T follicular helper cell (primary cell): ENCODE data around the gene HAND2.

Experiments
- DNase-seq: peaks from one replicate; pipeline ENCODE4 v3.0.0-alpha.2; 2020; ENCODE audit warnings: low read depth

Gene HAND2

DNA sequence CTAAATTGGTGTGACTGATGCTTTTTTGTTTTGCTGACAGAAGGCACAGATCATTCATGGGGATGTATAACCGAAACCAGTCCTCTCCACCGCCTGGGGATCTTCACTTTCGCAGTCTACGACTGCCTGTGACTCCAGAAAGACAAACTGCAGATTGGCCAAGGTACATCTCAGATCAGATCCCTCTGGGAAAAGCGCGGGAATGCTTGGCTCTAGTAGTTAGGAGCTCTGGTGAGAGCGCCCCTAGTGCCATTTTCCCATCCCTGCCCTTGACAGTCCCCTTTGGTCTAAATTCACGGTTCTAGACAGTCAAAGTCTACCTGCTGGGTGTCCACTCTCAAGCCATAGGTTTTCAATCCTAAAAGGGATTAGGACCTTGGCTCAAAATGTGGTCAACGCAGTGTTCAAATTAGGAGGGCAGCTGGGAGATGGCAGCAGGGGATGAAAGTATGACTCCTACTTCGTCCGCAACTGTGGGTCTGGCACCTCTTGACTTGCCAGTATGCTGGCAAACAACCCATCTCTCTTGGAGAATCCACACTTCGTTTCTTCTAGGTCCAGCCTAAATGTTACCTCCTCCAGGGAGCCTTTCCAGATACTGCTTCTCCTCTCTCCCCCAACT, 6.9 kb upstream of the HAND2 start:
- DNase-seq = no peak

DNA sequence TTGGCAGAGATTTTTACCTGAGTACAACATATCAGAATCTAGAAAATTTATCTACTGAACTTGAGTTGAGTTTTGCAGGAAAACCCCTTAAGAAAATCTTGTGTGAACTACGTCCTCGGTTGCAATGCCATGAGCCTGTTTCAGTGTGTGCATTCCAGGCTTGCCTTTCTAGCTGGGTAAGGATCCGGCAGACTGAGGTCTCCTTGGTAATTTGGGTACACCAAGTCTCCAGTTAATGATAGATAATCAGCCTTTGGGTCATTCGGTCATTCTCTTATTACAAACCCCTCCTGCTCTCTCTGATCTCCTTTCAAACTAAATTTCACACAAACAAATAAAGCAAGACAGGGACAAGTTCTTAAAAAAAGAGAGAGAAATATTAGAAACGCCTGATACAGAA, 5.9 kb upstream of the HAND2 start:
- DNase-seq = no peak

DNA sequence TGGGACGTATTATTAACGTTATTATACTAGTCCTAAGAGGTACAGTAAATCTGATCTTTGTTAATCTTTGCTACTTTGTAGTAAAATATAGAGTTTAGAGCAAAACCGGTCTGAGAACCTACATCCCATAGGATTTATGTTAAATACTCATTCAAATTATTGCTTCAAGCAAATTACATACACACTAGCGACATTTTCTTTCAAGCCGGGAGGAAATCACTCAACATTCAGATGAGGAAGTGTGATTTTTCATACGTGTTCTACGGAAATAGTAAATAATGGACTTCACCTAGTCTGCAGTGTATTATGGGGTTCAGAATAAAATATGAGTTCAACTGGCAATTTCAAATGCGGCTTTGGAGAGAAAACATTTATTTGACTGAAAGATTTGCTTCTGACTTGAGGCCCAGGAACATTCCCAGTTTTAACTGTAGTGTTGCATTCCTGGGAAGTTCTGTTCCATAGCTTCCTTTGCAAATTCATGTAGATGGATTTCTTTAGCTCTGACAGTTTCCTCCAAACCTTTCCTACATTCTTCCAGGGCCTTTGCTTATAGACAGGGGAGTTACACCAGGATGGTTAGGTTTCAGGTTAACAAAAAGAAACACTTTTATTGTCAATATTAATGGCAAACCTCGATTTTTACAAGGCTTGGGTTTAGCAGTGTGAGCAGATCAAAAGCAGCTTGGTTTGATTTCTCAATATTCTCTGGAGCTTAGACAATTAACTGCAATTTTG, 5.3 kb upstream of the HAND2 start:
- no peak for DNase-seq

DNA sequence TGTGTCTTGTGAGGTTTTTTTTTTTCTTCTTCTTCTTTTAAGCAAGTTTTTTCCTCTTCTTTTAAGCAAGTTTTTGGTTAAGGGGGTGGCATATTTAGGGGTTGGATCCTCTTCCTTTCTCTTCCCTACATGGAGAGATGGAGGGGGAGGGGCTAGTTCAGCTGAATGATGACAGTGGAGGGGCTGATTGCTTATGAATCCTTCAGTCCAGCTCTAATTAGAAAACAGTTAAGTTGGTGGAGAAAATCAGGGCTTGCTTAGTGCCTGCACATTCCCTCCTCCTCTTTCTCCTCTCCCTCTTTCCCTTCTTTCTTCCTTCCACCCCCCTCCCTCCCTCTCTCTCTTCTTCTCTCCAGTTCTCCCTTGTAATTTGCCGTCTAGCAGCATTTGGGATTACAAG, 4.4 kb upstream of the HAND2 start:
- DNase-seq = no peak

DNA sequence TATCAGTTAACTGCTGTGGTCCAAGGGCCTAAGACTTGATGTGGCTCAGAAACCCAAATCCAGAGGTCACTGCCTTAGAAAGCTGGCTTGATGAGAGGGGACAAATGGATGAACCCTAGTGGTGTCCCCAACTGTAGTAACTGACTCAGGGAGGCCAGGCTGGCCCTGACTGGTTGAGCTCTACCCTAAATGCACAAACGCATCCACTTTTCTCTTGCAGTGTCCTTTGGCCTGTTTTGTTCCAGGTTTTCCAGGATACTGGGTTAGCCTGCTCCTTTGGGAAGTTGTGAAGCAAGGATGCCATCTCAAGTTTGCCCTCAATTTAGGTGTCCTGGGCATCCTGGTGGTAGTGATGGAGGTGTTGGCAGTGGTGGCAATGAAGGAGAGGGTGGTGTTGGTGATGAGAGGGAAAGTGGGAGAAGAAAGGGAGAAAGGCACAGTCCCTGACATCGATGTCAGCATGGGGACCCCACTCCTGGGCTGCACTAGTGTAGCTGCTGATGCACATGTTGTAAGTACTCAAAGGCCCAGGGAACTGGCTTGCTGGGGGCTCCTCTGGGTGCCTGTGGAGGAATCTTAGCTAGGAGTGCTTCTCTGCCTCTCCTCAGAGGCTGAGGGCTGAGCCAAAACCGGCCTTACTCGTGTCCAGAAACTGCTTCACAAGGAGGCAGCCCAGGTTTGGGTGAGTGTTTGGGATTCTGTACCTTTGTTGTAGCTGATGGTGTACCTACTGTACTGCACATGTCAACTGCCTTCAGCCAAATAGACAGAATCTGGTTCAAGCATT, 2.9 kb upstream of the HAND2 start:
- no peak for DNase-seq

DNA sequence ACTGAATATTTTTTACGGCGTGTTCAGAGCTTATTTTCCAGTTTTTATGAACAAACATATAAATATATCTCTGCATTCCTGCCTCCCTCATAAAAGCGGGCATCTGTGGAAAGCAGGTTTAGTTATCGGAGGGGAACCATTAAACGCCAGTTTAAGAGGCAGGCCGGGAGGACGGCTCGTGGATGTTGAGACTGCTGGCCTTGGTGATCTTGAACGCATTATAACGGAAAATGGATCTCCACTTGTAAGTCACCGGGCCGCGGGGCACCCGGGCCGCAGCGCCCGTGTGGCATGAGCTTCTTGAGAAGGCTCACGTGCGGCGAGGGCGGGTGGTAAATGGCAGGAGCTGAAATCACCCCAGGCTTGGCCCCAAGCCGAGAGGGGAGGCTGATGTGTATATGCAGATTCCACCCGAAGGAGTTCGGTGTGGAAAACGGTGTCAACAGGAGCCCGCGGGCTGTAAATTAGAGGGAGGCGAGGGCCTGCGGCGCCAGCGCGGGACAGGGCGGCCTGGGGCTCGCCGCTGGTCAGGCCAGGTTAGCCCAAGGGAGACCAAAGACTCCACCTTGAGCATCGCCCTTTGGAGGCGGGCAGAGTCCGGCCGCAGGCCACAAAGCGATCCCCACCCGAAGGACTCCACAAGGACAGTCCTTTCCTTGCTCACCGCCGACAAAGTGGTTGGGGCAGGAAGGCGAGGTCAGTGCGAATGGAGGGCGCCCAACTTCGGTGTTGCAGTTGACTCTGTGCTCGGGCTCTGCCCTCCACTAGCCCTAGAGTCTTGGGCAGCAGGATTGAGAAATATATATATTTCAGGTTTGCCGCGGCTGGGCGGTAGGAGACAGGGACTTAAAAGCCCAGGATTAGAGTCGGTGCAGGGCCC, 1.3 kb upstream of the HAND2 start:
- DNase-seq = no peak

DNA sequence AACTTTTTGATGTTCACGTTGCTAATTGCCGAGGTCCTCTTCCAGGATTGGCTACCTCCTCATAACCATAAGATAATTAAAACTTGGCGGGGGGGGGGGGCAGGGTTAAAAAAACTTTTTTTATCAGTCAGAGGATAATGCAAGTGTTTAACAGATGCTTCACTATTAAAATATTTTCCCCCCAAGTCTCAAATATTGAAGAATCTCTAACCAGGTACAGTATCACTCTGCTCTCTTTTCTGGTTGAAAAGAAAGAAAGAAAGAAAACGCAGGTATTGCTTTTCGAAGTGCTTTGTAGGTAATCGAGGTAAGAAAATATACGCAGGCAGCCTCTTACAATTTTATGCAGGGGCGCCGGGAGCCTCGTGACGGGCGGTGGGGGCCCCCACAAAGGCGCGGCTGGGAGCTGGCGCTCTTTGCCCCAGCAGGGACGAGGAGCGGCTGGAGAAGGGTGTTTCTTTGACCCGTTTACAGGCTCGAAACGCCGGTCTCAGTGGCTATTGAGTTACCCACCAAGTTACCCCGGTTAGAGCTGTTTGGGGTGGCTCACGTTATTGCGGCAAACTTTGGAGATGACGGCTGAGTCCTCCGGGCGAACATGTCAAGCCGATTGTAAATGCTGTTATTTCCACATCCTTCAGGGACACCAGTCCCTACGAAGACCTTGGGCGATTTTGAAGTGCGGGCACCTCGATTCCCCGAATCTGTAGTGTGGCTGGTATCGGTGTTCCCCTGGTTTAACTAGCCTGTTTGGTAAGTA, 477 bp upstream of the HAND2 start:
- no peak for DNase-seq

DNA sequence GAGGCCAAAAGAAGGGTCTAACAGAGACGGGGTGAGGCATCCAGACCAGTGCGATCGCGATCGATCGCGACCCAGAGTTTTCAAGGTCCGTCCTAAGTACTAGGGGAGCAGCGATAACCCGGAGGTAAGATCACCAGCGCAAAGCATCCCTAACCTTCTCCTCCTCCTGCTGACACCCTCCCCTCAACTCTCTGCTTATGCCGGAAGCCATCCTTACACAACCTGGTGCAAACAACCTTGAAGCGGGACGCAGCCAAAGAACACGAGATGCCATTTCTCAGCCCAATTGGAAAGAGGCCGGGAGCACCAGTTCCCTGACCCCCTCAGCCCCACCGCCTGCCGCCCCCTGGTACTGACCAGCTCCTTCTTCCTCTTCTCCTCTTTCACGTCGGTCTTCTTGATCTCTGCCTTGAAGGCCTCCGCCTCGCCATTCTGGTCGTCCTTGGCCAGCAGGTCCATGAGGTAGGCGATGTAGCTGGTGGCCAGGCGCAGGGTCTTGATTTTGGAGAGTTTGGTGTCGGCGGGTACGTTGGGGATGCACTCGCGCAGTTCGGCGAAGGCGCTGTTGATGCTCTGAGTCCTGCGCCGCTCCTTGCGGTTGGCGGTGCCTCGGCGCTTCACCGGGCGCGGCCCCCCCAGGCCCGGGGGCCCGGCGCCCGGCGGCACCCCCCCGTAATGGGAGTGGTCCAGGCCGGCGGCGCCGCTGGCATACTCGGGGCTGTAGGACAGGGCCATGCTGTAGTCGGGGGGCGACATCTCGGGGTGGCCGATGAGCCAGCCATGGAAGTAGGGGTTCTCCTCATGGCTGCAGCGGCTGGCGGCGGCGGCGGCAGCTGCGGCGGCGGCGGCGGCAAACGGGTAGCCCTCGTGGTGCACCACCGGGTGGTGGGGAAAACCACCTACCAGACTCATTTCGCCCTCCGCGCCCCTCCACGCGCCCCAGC, 1.4 kb downstream of the HAND2 start:
- DNase-seq = no peak

DNA sequence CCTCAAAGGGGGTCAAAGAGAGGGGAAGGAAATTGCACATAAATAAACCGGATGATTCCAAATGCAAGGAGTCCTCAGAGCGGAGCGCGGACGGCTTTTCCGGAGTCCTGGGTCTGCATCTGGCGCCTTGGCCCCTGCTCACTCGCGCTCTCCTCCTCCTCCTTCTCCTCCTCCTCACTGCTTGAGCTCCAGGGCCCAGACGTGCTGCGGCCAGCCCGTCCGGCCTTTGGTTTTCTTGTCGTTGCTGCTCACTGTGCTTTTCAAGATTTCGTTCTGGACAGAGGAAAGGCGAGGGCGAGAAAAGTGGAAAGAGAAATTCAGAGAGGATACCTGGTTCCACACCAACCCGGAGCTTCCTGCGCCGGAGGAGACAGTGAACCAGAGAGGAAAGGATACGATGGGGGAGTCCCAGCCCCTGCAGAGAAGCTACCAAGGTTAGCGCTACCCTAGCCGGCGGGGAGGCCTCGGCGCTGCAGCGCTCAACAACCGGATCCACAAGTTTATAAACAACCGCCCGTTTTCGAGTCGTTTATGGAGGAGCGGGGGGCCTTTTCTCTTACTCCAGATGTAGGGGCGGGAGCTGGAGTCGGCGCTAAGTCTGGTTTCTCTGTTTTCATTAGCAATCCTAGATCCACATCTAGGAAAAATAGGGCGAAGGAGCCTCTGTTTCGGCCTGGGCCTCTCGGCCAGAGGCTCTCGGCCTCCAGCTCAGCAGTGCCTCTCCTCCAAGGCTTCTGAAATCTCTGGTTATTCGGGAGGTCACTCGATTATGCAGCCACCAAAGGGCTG, 2.7 kb downstream of the HAND2 start:
- no peak for DNase-seq

DNA sequence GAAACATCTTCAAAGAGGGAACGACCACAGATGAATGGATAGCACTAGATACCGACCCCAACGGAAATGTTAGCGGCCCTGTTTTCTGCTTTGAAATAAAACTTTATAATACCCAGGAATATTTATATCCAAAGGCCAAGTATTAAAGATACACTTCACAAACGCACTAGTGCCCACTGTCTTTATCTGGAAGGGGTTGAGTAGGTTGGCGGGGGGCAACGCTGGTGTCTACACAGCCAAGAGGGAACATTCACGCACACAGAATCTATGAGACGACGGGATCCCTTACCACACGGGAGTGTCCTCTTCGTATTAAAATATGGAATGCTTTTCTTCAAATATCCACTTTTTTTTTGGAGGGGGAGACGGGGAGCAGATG, 3.3 kb downstream of the HAND2 start:
- no peak for DNase-seq

DNA sequence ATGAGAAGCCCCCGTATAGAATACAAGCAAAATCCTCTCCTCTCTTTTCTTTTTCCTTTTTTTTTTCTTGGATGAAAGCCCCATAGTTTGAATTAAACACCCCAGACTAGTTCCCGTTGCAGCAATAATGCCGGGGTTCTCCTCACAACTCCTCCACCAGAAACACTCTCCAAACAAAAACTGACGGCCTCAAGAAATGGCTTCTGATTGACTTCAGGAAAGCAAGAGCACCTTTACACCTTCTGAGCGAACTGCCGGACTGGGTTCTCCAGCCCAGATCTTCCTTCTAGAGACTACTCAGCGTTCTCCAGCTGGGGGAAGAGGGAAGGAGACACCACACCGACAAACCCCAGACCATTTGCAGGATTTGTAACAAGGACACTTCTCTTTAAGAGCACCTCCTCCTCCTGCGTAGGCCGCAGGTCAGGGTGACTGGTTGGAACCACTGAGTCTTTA, 4.0 kb downstream of the HAND2 start:
- DNase-seq = no peak

DNA sequence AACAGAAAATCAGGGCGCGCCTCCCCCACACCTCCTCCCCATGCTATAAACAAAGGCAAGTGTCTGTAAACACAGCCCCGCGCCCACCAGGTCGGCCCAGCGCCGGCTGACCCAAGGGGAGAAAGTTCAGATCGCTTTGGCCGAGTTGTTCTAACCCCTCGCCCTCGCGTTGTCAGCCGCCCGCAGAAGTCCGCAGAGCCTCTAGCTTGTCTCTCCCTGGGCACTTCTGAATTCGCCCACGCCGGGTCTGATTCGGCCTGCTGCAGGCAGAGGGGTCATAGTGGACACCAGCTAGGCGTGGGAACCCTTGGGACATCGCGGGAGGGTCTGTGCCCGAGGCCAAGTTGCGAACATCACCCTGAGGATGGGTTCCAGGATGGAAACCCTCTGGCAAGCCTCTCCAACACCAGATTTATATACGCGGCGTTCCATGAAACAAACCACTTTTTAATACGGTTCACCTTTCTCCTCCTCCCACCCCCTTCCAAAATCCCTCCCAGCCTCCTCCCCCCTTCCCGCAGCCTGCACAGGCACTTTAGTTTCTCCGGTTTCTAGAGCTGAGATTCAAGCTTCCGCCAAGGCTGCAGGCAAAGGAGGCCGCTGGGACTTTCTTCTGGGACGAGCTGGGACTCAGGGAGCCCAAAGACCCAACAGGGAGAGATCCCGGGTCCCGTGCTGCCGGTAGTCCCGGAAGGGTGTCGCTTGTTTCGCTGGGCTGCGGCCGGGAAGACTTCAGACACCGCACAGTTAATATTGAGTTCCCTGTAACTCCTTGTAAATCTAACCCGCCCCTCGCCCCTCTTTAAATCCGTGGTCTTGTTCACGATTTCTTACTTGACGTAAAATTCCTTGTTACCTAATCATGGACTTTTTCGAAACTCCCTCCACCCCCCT, 4.7 kb downstream of the HAND2 start:
- no peak for DNase-seq

DNA sequence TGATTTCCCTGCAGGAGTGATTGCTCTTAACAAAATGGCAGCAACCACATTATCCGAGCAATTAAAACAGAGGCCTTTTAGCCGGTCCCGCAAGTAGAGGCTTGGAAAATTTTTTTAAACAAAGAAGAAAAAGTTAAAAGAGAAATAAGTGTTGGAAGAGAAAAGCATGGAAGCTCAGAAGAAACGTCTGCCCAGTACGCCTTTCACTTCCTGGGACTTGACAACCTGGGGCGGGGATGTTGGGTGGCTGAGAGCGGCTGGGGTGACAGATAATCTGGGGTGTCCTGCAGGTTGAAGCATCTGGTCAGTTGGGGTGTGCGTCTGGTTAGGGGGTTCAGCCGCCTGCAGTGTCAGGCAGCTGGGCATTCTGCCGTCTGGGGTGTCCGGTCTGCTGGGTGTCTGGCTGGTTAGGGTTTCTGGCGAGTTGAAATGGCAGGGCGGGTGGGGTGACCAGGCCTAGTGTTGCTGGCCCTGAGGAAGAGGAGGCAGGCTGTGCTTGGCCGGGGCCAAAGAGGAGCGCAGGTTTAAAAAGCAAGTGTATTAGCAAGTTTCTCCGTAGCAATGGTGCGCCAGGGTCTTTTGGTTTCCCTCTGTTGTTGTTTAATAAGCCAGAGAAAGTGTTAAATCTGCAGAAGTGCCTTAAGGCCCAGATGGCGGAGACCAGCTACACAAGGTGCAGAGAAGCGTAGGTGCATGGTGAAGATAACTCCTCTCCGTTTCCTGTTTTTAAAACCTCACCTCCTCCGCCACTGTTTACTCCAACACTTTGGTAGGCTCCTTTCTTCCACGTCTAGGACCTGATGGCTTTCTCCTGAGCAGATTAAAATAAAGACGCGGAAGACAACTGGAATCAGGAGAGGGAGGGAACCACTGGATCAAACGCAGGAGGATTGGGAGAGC, 5.6 kb downstream of the HAND2 start:
- DNase-seq = no peak

DNA sequence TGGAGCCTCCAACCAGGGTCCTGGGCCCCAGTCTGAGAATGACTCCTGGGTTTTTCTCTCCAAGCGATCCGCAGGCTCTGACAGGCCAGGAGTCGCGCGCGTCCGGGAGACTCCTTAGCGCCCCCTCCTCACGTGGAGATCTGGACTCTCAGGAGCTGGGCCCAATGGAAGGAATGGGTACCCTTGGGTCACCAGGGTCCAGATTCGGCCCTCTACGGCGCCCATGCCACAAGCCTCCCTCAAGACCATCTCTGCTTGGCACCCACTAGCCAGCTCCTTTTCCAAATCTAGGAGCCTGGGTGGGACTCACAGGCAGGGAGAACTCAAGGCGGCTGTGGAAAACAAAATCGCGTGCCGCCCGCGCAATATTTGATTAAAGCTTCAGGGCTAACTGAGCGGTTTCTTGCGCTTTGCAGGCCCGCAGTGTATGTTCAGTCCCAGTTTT, 7.1 kb downstream of the HAND2 start:
- DNase-seq = no peak

DNA sequence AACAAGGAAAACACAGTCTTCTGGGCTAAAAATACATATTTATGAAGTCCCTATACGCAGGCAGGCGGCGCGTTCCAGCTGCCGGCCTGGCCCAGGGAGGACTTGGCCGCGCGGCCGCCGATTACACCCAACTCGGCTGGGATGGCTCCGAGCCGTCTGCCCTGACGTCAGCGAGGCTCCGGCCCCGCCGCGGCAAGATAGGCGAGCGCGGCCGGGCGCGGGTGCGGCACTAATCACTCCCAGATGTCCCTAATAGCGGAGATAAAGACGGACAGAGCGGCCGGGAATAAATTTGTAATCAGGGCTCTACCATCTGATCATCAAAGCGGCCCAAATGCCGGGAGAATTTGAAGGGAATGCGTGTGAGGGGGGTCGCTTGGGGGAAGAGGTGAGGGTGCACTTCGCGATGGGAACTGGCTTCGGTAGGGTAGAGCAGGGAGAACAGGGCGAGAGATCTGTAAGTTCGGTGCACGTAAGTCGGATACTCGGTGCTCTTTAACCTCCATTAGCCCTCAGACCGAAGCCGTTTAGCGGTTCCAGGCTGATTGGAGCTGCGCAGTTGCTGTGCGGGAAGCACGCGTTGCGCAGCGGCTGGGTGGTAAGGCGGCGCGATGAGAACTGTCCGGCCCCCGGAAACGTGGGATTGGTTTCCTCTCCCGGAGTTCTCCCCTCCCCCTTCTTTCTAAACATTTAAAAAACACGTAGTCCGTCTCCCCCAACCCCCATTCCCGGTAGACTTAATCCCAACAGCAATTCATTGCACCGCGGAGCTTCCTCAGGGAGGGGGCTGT, 7.7 kb downstream of the HAND2 start:
- DNase-seq = no peak

DNA sequence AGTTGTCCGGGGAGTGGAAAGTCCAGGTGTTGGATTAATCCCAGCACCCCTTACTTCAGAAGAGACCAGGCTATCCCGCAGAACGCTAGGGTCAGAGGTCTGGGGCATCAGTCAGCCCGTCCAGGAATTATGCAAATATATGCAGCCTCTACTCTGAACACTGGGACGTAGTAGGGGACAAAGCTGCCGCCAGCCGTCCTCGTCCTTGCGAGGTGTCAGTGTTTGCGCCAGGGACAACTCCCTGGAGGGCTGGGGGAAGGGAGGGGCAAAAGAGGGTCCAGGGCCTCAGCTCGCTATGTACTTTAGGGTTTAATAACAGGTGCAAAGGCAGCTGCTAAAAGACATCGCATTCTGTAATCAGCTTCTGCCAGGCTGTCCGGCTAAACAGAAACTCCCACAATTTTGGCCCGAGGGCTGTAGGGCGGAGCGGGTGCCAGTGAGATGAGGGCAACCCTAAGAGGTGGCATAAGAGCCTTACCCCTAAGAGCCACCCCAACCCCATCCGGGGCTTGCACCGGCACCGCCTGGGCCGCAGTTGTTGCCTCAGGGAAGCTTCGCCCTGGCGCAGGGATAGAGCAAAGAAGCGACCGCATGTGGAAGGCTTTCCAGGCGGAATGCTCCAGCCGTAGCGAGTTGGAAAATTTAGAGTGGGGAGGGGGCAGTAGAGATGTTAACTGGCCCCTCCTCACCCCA, 8.4 kb downstream of the HAND2 start:
- no peak for DNase-seq
